CD8-positive, alpha-beta memory T cell (primary cell): ENCODE data around the gene CYP39A1. TPM values are rescaled to one million over a fixed set of nuclear protein-coding genes. Genes with fewer than 3 reads are reported as not detected.

Source experiments
- CTCF ChIA-PET: fragments of 350-600 bp; sonication (Branson Sonifier 250); formaldehyde crosslinking; loops from one replicate; lab custom pipeline; 2021; ENCODE audit warnings: antibody characterized with exemption; lab: Charles Lee
- POLR2A ChIA-PET: fragments of 350-600 bp; sonication (Branson Sonifier 250); formaldehyde crosslinking; loops from one replicate; lab custom pipeline; 2021; ENCODE audit warnings: antibody characterized with exemption; lab: Charles Lee
- DNase-seq, 5 donors: peaks; one replicate each; pipeline versions ENCODE4 v3.0.0 to v3.0.0-alpha.2; 2020 to 2022; ENCODE audit warnings: mixed read lengths in 1 of 5
- H3K27ac ChIP-seq: one replicate; pipeline ENCODE4 v1.7.0; 2013; ENCODE audit warnings: low read depth, mild to moderate bottlenecking, low read length, moderate library complexity
- H3K27me3 ChIP-seq: 2 replicates; pipeline ENCODE4 v1.7.0; 2013; ENCODE audit warnings: low read length, mild to moderate bottlenecking; ENCODE audit not compliant: insufficient read depth, poor library complexity, severe bottlenecking
- H3K36me3 ChIP-seq: 2 replicates; pipeline ENCODE4 v1.7.0; 2013; ENCODE audit warnings: mild to moderate bottlenecking, low read length, moderate library complexity; ENCODE audit not compliant: insufficient read depth
- H3K4me1 ChIP-seq: 2 replicates; pipeline ENCODE4 v1.7.0; 2013; ENCODE audit warnings: mild to moderate bottlenecking, low read length, moderate library complexity; ENCODE audit not compliant: insufficient read depth
- H3K4me3 ChIP-seq: 2 replicates; pipeline ENCODE4 v1.7.0; 2013; ENCODE audit warnings: mild to moderate bottlenecking, low read length
- H3K9me3 ChIP-seq: 2 replicates; pipeline ENCODE4 v1.7.0; 2013; ENCODE audit warnings: mild to moderate bottlenecking, low read length
- H3K27ac Mint-ChIP-seq, 8 donors: one replicate each; pipeline ENCODE4 v1.8.0; 2020 to 2021; ENCODE audit warnings: mixed read lengths in 8 of 8, mild to moderate bottlenecking in 6 of 8, inconsistent platforms in 3 of 8, moderate library complexity in 3 of 8
- H3K27me3 Mint-ChIP-seq, 2 donors: one replicate each; pipeline ENCODE4 v1.8.0; 2020 to 2021; ENCODE audit warnings: mixed read lengths in 2 of 2, mild to moderate bottlenecking in 1 of 2, moderate library complexity in 1 of 2
- H3K36me3 Mint-ChIP-seq, 3 donors: one replicate each; pipeline ENCODE4 v1.8.0; 2020 to 2021; ENCODE audit warnings: mixed read lengths in 3 of 3, inconsistent platforms in 1 of 3, mild to moderate bottlenecking in 1 of 3
- H3K4me1 Mint-ChIP-seq, 3 donors: one replicate each; pipeline ENCODE4 v1.8.0; 2020 to 2021; ENCODE audit warnings: mixed read lengths in 3 of 3, inconsistent platforms in 1 of 3, mild to moderate bottlenecking in 1 of 3
- H3K4me3 Mint-ChIP-seq, 7 donors: one replicate each; pipeline ENCODE4 v1.8.0; 2020 to 2021; ENCODE audit warnings: mixed read lengths in 7 of 7, mild to moderate bottlenecking in 6 of 7, moderate library complexity in 4 of 7, inconsistent platforms in 2 of 7
- H3K9me3 Mint-ChIP-seq, 5 donors: one replicate each; pipeline ENCODE4 v1.8.0; 2020 to 2022; ENCODE audit warnings: mixed read lengths in 5 of 5, mild to moderate bottlenecking in 3 of 5, moderate library complexity in 2 of 5, inconsistent platforms in 1 of 5
- polyA plus RNA-seq: library from polyadenylated mRNA; unstranded; fragments of 300-500 nt; fragmentation: Illumina TruSeq; gene quantifications from one replicate; pipeline ENCODE4 v1.2.3, GENCODE V29; 2021
- total RNA-seq, 2 experiments: library from RNA; stranded (reverse); gene quantifications; one replicate each; pipeline ENCODE4 v1.2.3, GENCODE V29; 2021

Gene CYP39A1
- total and polyA plus RNA-seq, 3 experiments from 2014 or later, result not detected

DNA sequence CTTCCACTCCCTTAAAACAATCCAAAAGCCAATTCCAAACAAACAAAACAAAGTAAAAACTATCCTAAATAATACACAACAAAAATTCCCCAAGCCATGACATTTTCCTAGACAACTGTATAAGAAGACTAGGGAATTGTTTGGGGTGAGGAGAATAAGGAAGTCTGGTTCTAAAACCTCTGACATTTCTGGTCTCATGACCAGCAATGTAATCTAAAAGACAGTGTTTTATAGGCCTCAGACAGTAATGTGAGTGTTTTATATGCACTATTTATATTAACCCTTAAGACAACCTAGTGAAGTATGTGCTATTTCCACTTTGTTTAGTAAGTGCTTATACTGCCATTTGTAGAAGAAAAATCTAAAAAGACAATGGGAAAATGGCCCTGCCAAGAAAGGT, 148.4 kb downstream of the CYP39A1 start:
- H3K4me1 ChIP-seq, result no peaks in the 10 kb centered on the region
- peaks cover 3% of the 10 kb centered on the region for H3K27me3 ChIP-seq
- no peaks in the 10 kb centered on the region for H3K9me3 ChIP-seq
- CTCF ChIA-PET, result no interaction called here
- no peaks in the 10 kb centered on the region for H3K9me3 Mint-ChIP-seq
- POLR2A ChIA-PET, result no interaction called here
- H3K36me3 Mint-ChIP-seq, result no peaks in the 10 kb centered on the region
- no peak overlapping the region for H3K27ac ChIP-seq
- DNase-seq, result no peak
- peaks cover 15 to 29% of the 10 kb centered on the region in 2 donors for H3K27me3 Mint-ChIP-seq
- no peak overlapping the region for H3K4me3 ChIP-seq
- H3K4me3 Mint-ChIP-seq, result no peak overlapping the region
- H3K36me3 ChIP-seq, result no peaks in the 10 kb centered on the region
- H3K27ac Mint-ChIP-seq, result no peak overlapping the region
- no peaks in the 10 kb centered on the region for H3K4me1 Mint-ChIP-seq

DNA sequence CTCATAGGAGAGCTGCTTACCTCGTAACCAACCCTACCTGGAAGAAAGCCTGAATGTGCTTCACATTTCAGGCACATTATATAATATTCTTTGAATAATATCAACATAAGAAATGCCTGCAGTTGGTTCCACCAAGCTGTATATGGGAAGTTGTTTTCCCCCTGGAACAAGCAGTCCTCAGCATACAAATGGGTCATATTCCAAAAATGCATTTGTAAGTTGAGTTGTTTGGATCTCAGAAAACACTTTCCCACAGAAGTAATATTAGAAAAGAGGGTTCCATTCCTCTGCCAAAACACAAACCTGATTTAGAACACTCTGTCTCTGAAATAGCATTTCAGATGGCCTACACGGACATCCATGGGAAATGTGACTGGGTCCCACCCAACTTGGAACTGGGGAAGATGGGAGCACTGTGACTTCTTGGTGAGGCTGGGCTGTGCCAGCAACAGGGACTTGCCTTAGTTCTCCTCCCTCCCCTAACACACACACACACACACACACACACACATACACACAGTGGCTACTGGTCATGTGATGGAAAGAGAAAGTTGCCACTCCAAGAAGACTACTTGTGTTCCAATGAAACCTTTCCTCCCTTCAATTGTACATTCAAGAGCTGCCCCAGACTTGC, 150.0 kb downstream of the CYP39A1 start:
- Mint-ChIP-seq H3K36me3 (no peaks in the 10 kb centered on the region), H3K27me3 (peaks cover 11 to 34% of the 10 kb centered on the region in 2 donors), H3K27ac (no peak overlapping the region), H3K4me3 (no peak overlapping the region), H3K4me1 (no peaks in the 10 kb centered on the region), H3K9me3 (no peaks in the 10 kb centered on the region)
- Histone ChIP-seq H3K9me3 (no peaks in the 10 kb centered on the region), H3K27ac (no peak overlapping the region), H3K36me3 (no peaks in the 10 kb centered on the region), H3K4me1 (no peaks in the 10 kb centered on the region), H3K27me3 (peaks cover 3% of the 10 kb centered on the region), H3K4me3 (no peak overlapping the region)
- POLR2A ChIA-PET, result no interaction called here
- DNase-seq, result no peak
- CTCF ChIA-PET, result no interaction called here

DNA sequence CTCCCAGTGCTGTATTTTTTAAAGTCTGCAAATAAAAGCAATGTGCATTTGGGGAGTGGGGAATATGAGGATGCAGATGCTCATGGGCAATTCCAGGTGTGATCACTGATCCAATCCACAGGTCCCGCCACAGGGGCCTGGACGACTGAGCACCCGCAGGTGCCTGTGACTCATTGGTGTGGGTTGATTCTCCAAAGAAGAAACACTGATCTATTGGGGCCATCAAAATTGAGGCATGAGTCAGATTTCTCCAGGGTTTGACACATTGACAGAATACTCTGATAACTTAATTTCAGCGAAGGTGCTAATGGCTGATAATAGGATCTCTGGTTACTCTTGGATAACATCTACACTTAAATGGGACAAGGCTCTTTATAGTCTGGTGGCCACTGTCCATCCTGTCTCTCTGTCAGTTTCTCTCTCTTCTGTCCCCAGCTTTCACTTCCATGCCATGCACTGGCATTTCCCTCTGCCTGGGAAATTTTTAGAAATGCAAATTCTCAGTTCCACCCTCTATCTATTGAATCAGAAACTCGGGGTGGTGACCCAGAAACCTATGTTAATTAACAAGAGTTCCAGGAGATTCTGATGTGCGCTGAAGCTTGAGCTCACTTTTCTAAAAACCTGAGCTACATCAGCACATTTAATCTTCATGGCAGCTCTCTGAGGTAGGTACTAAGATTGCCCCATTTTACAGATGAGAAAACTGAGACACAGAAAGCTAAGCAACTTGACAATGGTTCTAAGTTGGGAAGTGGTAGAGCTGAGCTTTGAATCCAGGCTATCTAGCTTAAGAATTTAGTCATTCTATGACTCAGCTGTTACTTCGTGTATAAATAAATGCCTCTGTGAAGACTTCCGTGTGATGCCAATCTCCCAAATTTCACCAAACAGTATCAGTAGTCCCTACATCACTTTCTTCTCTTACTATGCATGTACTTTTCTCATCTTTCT, 151.2 kb downstream of the CYP39A1 start:
- CTCF ChIA-PET, result no interaction called here
- no peaks in the 10 kb centered on the region for H3K4me1 ChIP-seq
- Mint-ChIP-seq H3K27me3 (peaks cover 20 to 42% of the 10 kb centered on the region in 2 donors), H3K27ac (no peak overlapping the region), H3K9me3 (no peaks in the 10 kb centered on the region), H3K36me3 (no peaks in the 10 kb centered on the region), H3K4me1 (no peaks in the 10 kb centered on the region), H3K4me3 (no peak overlapping the region)
- no peak overlapping the region for H3K27ac ChIP-seq
- no peaks in the 10 kb centered on the region for H3K9me3 ChIP-seq
- no peak for DNase-seq
- POLR2A ChIA-PET, result no interaction called here
- H3K27me3 ChIP-seq, result peaks cover 3% of the 10 kb centered on the region
- no peaks in the 10 kb centered on the region for H3K36me3 ChIP-seq
- no peak overlapping the region for H3K4me3 ChIP-seq

DNA sequence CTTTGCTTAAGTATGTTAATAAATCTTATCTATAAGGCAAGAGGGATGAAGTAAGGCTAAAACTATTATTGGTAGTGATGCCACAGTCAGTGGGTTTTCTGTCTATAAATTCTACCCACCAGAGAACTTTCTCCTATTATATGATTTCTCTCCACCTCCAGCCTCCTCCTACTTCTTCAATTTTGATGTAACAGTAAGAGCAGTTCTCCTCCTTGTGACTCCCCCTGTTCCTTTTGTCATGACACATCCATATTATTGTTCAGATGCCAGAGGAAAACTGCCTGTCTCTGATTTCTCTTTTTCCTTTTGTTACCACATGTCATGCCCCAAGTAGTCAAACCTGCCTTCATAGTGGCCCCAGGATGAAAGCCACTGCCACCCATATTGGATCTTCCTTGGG, 152.2 kb downstream of the CYP39A1 start:
- Histone ChIP-seq H3K27ac (no peak overlapping the region), H3K4me3 (no peak overlapping the region), H3K27me3 (peaks cover 3% of the 10 kb centered on the region), H3K4me1 (no peaks in the 10 kb centered on the region), H3K9me3 (no peaks in the 10 kb centered on the region), H3K36me3 (no peaks in the 10 kb centered on the region)
- no peak overlapping the region for H3K4me3 Mint-ChIP-seq
- no peaks in the 10 kb centered on the region for H3K9me3 Mint-ChIP-seq
- H3K4me1 Mint-ChIP-seq, result no peaks in the 10 kb centered on the region
- peaks cover 23 to 46% of the 10 kb centered on the region in 2 donors for H3K27me3 Mint-ChIP-seq
- no peaks in the 10 kb centered on the region for H3K36me3 Mint-ChIP-seq
- no peak for DNase-seq
- ChIA-PET CTCF (no interaction called here), POLR2A (no interaction called here)
- no peak overlapping the region for H3K27ac Mint-ChIP-seq

Other genes starting within 250 kb of the CYP39A1 start
- under 1 TPM; 0.48 to 0.49 TPM for gene RCAN2, start 161.4 kb downstream of the CYP39A1 start, total RNA-seq
- 0.82 TPM for gene RCAN2, start 161.4 kb downstream of the CYP39A1 start, polyA plus RNA-seq
- under 1 TPM; 0.38 to 0.85 TPM for gene SLC25A27, start 157 bp upstream of the CYP39A1 start, total RNA-seq
- gene SLC25A27, start 157 bp upstream of the CYP39A1 start, polyA plus RNA-seq, result not detected
- not detected for gene TDRD6, start 35.1 kb upstream of the CYP39A1 start, total RNA-seq
- gene TDRD6, start 35.1 kb upstream of the CYP39A1 start, polyA plus RNA-seq, result not detected
- 1 to 10 TPM; 2.1 to 2.4 TPM for gene PLA2G7, start 82.6 kb upstream of the CYP39A1 start, total RNA-seq
- gene PLA2G7, start 82.6 kb upstream of the CYP39A1 start, polyA plus RNA-seq, result not detected
- gene ANKRD66, start 94.1 kb upstream of the CYP39A1 start, total RNA-seq, result not detected
- not detected for gene ANKRD66, start 94.1 kb upstream of the CYP39A1 start, polyA plus RNA-seq
- gene MEP1A, start 140.6 kb upstream of the CYP39A1 start, total RNA-seq, result not detected
- not detected for gene MEP1A, start 140.6 kb upstream of the CYP39A1 start, polyA plus RNA-seq